Ovary (tissue), 9 donors: Measurements from ENCODE around the gene GHITM. TPM values are rescaled to one million over a fixed set of nuclear protein-coding genes. Genes with fewer than 3 reads are reported as not detected.

Experiments
- DNase-seq, 5 donors: peaks; one replicate each; pipeline ENCODE4 v3.0.0-alpha.2; 2019 to 2020
- H3K27ac ChIP-seq, 2 donors: fragments of 200-600 bp; one replicate each; pipeline versions ENCODE4 v1.5.1 to v1.8.0; 2019 to 2022
- H3K27me3 ChIP-seq: fragments of 200-600 bp; one replicate; pipeline ENCODE4 v1.8.0; 2022
- H3K36me3 ChIP-seq: fragments of 200-600 bp; sonication (generic); one replicate; pipeline ENCODE4 v1.5.1; 2019
- H3K4me1 ChIP-seq: one replicate; pipeline ENCODE4 v1.8.1; 2013; ENCODE audit warnings: mild to moderate bottlenecking, moderate library complexity; ENCODE audit not compliant: insufficient read depth
- H3K4me3 ChIP-seq: fragments of 200-600 bp; sonication (generic); one replicate; pipeline ENCODE4 v1.5.1; 2017
- H3K9me3 ChIP-seq, 2 donors: fragments of 200-600 bp in 1 of 2; sonication (generic) in 1 of 2; one replicate each; pipeline versions ENCODE4 v1.5.1 to v1.8.1; 2013 to 2019; ENCODE audit warnings: mild to moderate bottlenecking in 1 of 2, moderate library complexity in 1 of 2
- EP300 ChIP-seq: sonication (generic); formaldehyde crosslinking; IDR thresholded peaks from one replicate; pipeline ENCODE4 v1.6.1; 2017; ENCODE audit warnings: antibody characterized with exemption
- POLR2A ChIP-seq: fragments of 450-650 bp; IDR thresholded peaks from one replicate; pipeline ENCODE4 v1.6.1; 2017; ENCODE audit warnings: antibody characterized with exemption, mild to moderate bottlenecking, moderate library complexity
- WGBS, 3 donors: extraction: QIAGEN DNeasy Blood & Tissue Kit in 1 of 3; methylation state at CpG; one replicate each; pipeline versions ENCODE4 v1.1.5 to v1.1.7; 2013 to 2017; 5-methylcytosine and 5-hydroxymethylcytosine counted together
- intact Hi-C, 4 donors: fragments of 100-400 bp; cut with DNase I; formaldehyde crosslinking; loops; one replicate each; pipeline versions ENCODE4 v1.11.0 to v1.15.1; 2022 to 2023
- polyA plus RNA-seq, 2 donors: library from polyadenylated mRNA; stranded (reverse); fragments of 200-250 nt in 1 of 2; fragments of 350-450 nt in 1 of 2; fragmentation: Illumina TruSeq in 1 of 2; extraction: RNeasy Lipid Tissue Mini Kit (QIAGEN cat#74804) in 1 of 2; gene quantifications; one replicate each; pipeline ENCODE4 v1.2.3, GENCODE V29; 2013 to 2014
- total RNA-seq, 7 donors: library from RNA; depleted of rRNA in 2 of 7; stranded (reverse); fragments of >200 nt in 2 of 7; fragmentation: NEBNext Ultra II Directional in 3 of 7; extraction: Animal tissue kit (Norgen Biotek cat#: 25700) in 3 of 7; gene quantifications; one replicate each; pipeline versions ENCODE4 v1.1.0 to v1.2.4, GENCODE V29; 2016 to 2023
- TF ChIP-seq, protein P1 (sequence below), 3 donors: fragments of 450-650 bp in 2 of 3; fragments of 200-600 bp in 1 of 3; IDR thresholded peaks; one replicate each; pipeline versions ENCODE4 v1.5.1 to v1.8.0; 2016 to 2022; ENCODE audit warnings: antibody characterized with exemption in 3 of 3, mild to moderate bottlenecking in 1 of 3
- donor health status: DM: no; HTN: no; CAD: no; lungs with moderate emphysema.
- donor health status: DM: no; HTN: no; CAD: no.
- donor health status: Bipolar disorder and iron deficiency.
- donor health status: DM: yes; HTN: yes; CAD: no.
- donor health status: DM: no; HTN: no; CAD: no.
- donor health status: DM: yes; HTN: yes; CAD: no.

GHITM gene
- total and polyA plus RNA-seq, 9 donors = 82.5 to 190 (median 100) TPM

DNA sequence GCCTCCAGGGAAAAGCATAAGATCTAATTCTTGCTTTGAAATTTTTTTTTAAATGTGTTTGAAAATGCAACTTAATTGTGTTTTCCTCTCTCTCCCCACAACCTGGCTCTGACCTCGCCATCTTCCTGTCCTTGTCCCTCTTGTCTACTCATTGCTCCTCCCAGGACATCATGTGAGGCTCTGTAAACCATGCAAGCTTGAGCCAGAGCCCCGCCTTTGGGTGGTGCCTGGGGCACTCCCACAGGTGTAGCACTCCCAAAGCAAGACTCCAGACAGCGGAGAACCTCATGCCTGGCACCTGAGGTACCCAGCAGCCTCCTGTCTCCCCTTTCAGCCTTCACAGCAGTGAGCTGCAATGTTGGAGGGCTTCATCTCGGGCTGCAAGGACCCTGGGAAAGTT is 45.2 kb downstream of the GHITM start:
- Histone ChIP-seq H3K4me1 (no peaks in the 10 kb centered on the region), H3K36me3 (no peaks in the 10 kb centered on the region), H3K9me3 (no peaks in the 10 kb centered on the region), H3K27me3 (no peaks in the 10 kb centered on the region), H3K27ac (no peak overlapping the region), H3K4me3 (no peak overlapping the region)
- TF ChIP-seq POLR2A = no peak
- no peak for TF ChIP-seq EP300
- TF ChIP-seq, protein P1, sequence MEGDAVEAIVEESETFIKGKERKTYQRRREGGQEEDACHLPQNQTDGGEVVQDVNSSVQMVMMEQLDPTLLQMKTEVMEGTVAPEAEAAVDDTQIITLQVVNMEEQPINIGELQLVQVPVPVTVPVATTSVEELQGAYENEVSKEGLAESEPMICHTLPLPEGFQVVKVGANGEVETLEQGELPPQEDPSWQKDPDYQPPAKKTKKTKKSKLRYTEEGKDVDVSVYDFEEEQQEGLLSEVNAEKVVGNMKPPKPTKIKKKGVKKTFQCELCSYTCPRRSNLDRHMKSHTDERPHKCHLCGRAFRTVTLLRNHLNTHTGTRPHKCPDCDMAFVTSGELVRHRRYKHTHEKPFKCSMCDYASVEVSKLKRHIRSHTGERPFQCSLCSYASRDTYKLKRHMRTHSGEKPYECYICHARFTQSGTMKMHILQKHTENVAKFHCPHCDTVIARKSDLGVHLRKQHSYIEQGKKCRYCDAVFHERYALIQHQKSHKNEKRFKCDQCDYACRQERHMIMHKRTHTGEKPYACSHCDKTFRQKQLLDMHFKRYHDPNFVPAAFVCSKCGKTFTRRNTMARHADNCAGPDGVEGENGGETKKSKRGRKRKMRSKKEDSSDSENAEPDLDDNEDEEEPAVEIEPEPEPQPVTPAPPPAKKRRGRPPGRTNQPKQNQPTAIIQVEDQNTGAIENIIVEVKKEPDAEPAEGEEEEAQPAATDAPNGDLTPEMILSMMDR (IDR thresholded peaks at IDR 0.05) = no peak
- DNase-seq = no peak
- WGBS, 3 donors = 66 to 79% (median 70%) methylated on average over 4 of the region's 4 CpGs
- intact Hi-C loops = no loop called here

DNA sequence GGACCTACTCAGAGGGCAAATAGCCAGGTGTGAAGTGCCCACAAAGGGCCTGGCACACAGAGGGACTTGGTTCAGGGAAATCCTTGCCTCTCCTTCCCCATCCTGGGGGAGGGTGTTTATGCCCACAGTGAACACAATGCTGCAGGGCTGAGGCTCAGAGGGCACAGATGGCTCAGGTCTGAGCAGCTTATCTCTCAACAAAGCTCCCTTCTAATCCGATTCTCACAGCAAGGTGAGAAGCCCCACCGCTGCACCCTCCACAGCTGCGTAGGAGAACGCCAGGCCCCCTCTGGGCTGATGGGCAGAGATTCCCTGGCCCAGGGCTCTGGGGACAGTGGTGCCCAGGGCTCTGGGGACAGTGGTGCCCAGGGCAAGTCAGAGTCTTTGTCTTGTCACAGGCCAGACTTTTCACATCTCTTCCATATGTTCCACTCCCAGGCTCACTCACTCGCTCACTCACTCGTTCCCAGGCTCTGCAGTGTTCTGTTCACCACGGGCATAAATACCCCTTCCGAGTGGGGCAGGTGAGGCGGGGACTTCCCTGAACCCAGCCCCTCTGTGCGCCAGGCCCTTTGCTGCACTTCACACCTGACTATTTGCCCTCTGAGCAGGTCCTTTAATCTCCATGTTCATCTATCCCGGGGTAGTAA is 46.3 kb downstream of the GHITM start:
- Histone ChIP-seq H3K4me3 (no peak overlapping the region), H3K36me3 (no peaks in the 10 kb centered on the region), H3K27me3 (no peaks in the 10 kb centered on the region), H3K4me1 (no peaks in the 10 kb centered on the region), H3K27ac (no peak overlapping the region), H3K9me3 (no peaks in the 10 kb centered on the region)
- intact Hi-C loops = no loop called here
- 61 to 66% (median 63%) methylated on average over 9 to 11 of the region's 11 CpGs for WGBS, 3 donors
- DNase-seq = no peak
- no peak for TF ChIP-seq POLR2A
- TF ChIP-seq EP300 = no peak
- TF ChIP-seq, protein P1 (IDR thresholded peaks at IDR 0.05) = no peak

DNA sequence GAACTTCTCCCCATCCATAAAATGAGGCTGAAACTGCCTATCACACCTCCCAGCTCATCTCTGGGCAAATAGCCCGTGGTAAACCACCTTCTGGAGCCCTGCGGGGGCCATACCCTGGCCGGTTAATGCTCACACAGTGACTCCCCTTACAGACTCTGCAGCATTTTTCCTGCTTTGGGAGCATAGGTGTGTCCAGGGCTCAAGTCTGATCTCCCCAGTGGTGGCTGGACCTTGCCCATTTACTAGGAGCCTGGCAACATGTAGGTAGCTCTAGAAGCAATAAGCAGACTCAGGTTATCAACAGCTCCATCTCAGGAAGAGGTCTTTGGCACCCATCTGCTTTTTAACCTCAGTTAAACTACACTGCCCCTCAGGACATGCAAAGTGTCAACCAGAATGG is 49.5 kb downstream of the GHITM start:
- intact Hi-C loops = no loop called here
- H3K4me1 ChIP-seq = no peaks in the 10 kb centered on the region
- no peaks in the 10 kb centered on the region for H3K9me3 ChIP-seq
- no peaks in the 10 kb centered on the region for H3K36me3 ChIP-seq
- DNase-seq = no peak
- H3K27ac ChIP-seq = no peak overlapping the region
- WGBS, 3 donors = 57 to 74% (median 58%) methylated on average over 3 of the region's 3 CpGs
- H3K27me3 ChIP-seq = no peaks in the 10 kb centered on the region
- H3K4me3 ChIP-seq = no peak overlapping the region
- TF ChIP-seq, protein P1 (IDR thresholded peaks at IDR 0.05) = no peak
- TF ChIP-seq POLR2A = no peak
- no peak for TF ChIP-seq EP300

DNA sequence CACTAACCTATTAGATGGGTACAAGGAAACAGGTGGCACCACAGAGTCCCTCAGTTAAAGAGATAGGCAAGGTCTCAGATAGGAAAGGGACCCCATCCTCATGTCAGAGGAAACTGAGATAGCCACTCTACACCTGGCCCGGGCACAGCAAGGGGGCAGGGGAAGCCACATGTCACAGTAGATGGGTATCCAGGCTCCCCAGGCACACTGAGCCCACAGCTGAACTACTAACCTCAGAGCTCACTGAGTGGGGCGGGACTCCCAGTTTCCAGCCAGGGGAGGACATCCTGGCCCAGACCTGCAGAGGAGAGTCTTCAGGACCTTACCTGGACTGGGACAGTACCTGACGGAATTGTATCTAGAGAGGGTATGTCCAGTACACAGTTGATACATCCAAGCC is 51.3 kb downstream of the GHITM start:
- no peak overlapping the region for H3K4me3 ChIP-seq
- 87 to 97% (median 96%) methylated on average over 3 of the region's 3 CpGs for WGBS, 3 donors
- no peak for TF ChIP-seq EP300
- no peak for TF ChIP-seq POLR2A
- TF ChIP-seq, protein P1 (IDR thresholded peaks at IDR 0.05) = no peak
- H3K27ac ChIP-seq = no peak overlapping the region
- no peak for DNase-seq
- intact Hi-C loops = loop anchor here in 1 of 4 donors (5.0 kb wide), 1 partner anchor 352 kb away; no protein-coding TSS in a partner anchor
- H3K4me1 ChIP-seq = no peaks in the 10 kb centered on the region
- no peaks in the 10 kb centered on the region for H3K36me3 ChIP-seq
- H3K27me3 ChIP-seq = no peaks in the 10 kb centered on the region
- H3K9me3 ChIP-seq = no peaks in the 10 kb centered on the region
